Measurements from ENCODE around the gene GRN. TPM values are rescaled to one million over a fixed set of nuclear protein-coding genes. Genes with fewer than 3 reads are reported as not detected.

The GRN gene
- total and polyA plus RNA-seq, 9 of the 15 experiments (the other 6 are each of a cell fraction or from before 2014, with no cell fraction given): 5.4 to 75.3 (median 20.7) TPM

GRCh38 chr17:44351961-44352827 lies 7.1 kb downstream of the GRN start:
- ATAC-seq: no peak
- in situ Hi-C loops (cut with MboI): no loop called here
- intact Hi-C loops (cut with micrococcal nuclease): no loop called here
- WGBS (ENCODE audit: insufficient coverage, low coverage, missing lambda C conversion rate): 88% methylated on average over 31 of the region's 36 CpGs
- CTCF ChIA-PET (ENCODE audit: low intra/inter-chr PET ratio): interaction anchor here (3.8 kb wide), 1 partner anchor 141 kb away, joined by 42 read pairs; no protein-coding TSS in a partner anchor
- FAIRE-seq: no peak
- peaks cover 5% of the 10 kb centered on the region; the same call in 1 of the 3 replicates for H3K36me3 ChIP-seq (ENCODE audit: control insufficient read depth, insufficient read depth, low read length)
- POLR2A ChIA-PET: interaction anchor here (0.6 to 2.4 kb wide), 4 partner anchors 9 to 474 kb away, joined by 3 to 15 read pairs (median 4); no protein-coding TSS in a partner anchor
- no peaks in the 10 kb centered on the region for H3K9me1 ChIP-seq (ENCODE audit: control insufficient read depth, insufficient read depth, low read length)
- no peaks in the 10 kb centered on the region for H4K20me1 ChIP-seq (replicated peaks; ENCODE audit: control insufficient read depth, insufficient read depth, low read length)
- DNase-seq (ENCODE audit: extremely low read depth in 1 of 4, low spot score in 3 of 4): peak in 2 of 4 experiments; percentile 8 to 10
- H2AFZ ChIP-seq (ENCODE audit: low read depth, low read length): no peak overlapping the region
- H3K4me3 ChIP-seq: no peak overlapping the region
- H3K9ac ChIP-seq (ENCODE audit: insufficient read depth in 1 of 2, low read depth in 2 of 2, low read length in 2 of 2): no peak overlapping the region; a peak in 1 of 4 replicates
- no peaks in the 10 kb centered on the region for H3K9me3 ChIP-seq (replicated peaks; ENCODE audit: control insufficient read depth, insufficient read depth, low read depth, low read length)
- H3K27me3 ChIP-seq (ENCODE audit: control insufficient read depth in 2 of 2, insufficient read depth in 2 of 2, low read length in 2 of 2): no peaks in the 10 kb centered on the region
- H3K4me1 ChIP-seq (replicated peaks in 1 of 2; ENCODE audit: control insufficient read depth in 2 of 2, insufficient read depth in 2 of 2, low read length in 2 of 2): peaks cover 0 to 49% of the 10 kb centered on the region in 2 experiments; a peak in 2 of 5 replicates
- H3K79me2 ChIP-seq (ENCODE audit: control insufficient read depth, insufficient read depth, low read length): no peaks in the 10 kb centered on the region
- BruUV-seq (replicated peaks): TSS peak; percentile 61
- no peak overlapping the region for H3K4me2 ChIP-seq (ENCODE audit: insufficient read depth, low read length)
- H3K27ac ChIP-seq (ENCODE audit: extremely low read depth, low read depth, low read length): no peak overlapping the region
- TF ChIP-seq ZEB2 (IDR thresholded peaks at IDR 0.05): no peak
- no peak for TF ChIP-seq ZNF140 (CRISPR knock-in tag; IDR thresholded peaks at IDR 0.05)
- no peak for TF ChIP-seq HNRNPUL1 (IDR thresholded peaks at IDR 0.05; ENCODE audit: low read length)
- TF ChIP-seq ARID2 (IDR thresholded peaks at IDR 0.05): no peak
- TF ChIP-seq ZFP30 (CRISPR knock-in tag; IDR thresholded peaks at IDR 0.05; ENCODE audit: borderline replicate concordance): no peak
- no peak for TF ChIP-seq ZNF146 (CRISPR knock-in tag; IDR thresholded peaks at IDR 0.05; ENCODE audit: unreplicated experiment)
- TF ChIP-seq, protein P1, sequence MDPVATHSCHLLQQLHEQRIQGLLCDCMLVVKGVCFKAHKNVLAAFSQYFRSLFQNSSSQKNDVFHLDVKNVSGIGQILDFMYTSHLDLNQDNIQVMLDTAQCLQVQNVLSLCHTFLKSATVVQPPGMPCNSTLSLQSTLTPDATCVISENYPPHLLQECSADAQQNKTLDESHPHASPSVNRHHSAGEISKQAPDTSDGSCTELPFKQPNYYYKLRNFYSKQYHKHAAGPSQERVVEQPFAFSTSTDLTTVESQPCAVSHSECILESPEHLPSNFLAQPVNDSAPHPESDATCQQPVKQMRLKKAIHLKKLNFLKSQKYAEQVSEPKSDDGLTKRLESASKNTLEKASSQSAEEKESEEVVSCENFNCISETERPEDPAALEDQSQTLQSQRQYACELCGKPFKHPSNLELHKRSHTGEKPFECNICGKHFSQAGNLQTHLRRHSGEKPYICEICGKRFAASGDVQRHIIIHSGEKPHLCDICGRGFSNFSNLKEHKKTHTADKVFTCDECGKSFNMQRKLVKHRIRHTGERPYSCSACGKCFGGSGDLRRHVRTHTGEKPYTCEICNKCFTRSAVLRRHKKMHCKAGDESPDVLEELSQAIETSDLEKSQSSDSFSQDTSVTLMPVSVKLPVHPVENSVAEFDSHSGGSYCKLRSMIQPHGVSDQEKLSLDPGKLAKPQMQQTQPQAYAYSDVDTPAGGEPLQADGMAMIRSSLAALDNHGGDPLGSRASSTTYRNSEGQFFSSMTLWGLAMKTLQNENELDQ (CRISPR knock-in tag; IDR thresholded peaks at IDR 0.05; ENCODE audit: borderline replicate concordance): no peak
- no peak for TF ChIP-seq ATF4 (CRISPR knock-in tag; IDR thresholded peaks at IDR 0.05)
- TF ChIP-seq SNAPC5 (CRISPR knock-in tag; IDR thresholded peaks at IDR 0.05): no peak
- TF ChIP-seq RBM22 (IDR thresholded peaks at IDR 0.05; ENCODE audit: low read depth, low read length, poor library complexity, severe bottlenecking): no peak
- no peak for TF ChIP-seq RAD51 (IDR thresholded peaks at IDR 0.05; ENCODE audit: borderline replicate concordance, low read depth)
- TF ChIP-seq TOE1 (IDR thresholded peaks at IDR 0.05; ENCODE audit: borderline replicate concordance): no peak
- TF ChIP-seq TOE1 (CRISPR knock-in tag; IDR thresholded peaks at IDR 0.05; ENCODE audit: borderline replicate concordance, low read depth): no peak
- no peak for TF ChIP-seq ZNF431 (CRISPR knock-in tag; IDR thresholded peaks at IDR 0.05)
- no peak for TF ChIP-seq FOXA3 (CRISPR knock-in tag; conservative IDR thresholded peaks at IDR 0.05 in 1 of 2, IDR thresholded peaks at IDR 0.05 in 1 of 2)
- no peak for TF ChIP-seq ZNF639 (CRISPR knock-in tag; conservative IDR thresholded peaks at IDR 0.05 in 1 of 2, IDR thresholded peaks at IDR 0.05 in 1 of 2)

All from K562 (cell line).